Stimulated activated CD4-positive, alpha-beta T cell treated with anti-CD3 and anti-CD28 coated beads, Interleukin-12 subunit alpha, Interleukin-12 subunit beta, amount 100 ng/mL, for 48 hours (primary cell): ENCODE data around the gene TSTD1.
"Not testable (repeated sequence)": the region's sequence is repeated elsewhere in the genome, so short reads cannot be mapped to it uniquely, and the experiment has no call there.

Experiments
- DNase-seq, 3 donors: peaks; one replicate each; pipeline ENCODE4 v3.0.0-alpha.2; 2020; ENCODE audit warnings: low read depth in 2 of 3, low spot score in 1 of 3

TSTD1 gene

DNA sequence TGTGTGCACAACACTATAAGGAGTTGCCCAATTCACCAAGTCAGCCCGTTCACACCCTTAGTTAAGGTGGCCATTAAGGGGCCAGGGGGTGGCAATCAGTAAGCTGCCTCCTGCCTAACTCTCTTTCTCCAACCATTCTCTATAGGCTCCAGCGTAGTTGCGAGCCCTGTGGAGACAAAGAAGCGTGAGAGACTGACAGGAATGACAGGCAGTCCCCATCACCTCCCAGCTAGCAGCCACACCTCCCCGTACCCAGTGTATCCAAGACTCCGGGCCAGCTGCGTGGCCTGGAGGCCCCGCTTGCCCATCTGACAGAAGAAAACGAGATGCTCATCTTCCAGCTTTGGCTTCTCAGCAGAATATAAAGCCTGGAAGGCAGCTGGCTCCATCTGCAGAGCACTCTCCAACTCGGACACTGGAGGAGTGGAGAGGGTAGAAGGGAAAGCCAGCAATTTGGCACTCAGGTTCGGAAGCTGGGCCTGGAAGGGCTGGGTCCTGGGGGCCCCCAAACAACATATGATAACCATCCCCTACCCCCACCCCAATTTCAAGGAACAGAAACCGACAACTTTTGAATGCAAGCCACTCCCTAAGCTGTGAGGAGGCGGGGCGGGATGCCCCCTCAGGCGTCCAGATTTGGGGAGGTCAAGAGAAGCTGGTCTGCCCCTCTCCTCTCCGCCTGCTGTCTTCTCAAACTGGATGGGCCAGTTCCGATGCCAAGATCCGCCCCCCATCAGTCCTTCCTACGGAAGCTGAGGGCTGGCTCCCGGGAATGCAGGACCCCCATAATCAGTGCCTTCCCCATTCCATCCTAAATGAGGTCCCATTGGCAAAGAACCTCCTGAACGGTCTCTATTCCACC, 872 bp downstream of the TSTD1 start:
- no peak for DNase-seq

DNA sequence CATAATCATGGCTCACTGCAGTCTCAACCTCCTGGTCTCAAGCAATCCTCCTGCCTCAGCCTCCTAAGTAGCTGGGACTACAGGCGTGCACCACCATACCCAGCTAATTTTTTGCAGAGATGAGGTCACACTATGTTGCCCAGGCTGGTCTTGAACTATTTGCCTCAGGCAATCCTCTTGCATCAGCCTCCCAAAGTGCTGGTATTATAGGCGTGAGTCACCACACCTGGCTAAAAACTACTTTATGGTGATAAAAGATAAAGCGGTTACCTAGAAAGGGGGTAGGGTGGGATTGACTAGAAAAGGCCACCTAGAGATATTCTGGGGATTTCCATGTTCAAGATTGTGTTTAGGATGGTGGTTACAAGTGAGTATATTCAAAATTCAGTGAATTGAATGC, 5.0 kb downstream of the TSTD1 start:
- no peak for DNase-seq

DNA sequence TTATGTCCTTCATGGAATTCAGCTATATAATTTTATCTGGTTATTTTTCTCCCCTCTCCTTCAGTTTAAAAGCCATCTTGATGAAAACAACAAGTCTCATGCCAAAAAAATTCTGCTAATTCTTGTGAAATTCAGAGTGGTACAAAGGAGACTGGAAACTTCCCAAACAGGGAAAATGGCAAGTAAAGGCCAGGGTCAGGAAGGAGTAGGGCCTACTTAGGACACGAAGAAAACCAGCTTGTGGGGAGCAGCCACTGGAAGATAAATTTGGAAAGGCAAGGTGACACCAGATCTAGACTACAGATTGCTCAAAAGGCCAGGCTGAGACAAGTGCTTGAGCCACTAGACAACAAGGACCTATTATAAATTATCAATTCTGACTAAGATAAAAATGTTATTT, 6.4 kb downstream of the TSTD1 start:
- DNase-seq: no peak

DNA sequence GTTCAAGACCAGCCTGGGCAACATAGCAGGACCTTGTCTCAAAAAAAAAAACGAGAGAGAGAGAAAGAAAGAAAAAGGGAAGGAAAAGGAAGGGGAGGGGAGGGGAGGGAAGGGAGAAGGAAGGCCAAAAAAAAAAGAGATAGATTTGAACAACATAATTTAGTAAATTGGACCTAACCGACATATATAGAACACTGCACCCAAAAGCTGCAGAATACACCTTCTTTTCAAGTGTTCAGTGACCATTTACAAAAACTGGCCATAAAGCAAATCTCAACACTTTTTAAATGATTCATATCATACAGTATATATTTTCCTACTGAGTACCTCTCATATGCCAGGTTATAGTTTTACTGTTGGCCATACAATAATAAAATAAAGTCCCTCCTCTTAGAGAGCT, 6.9 kb downstream of the TSTD1 start:
- DNase-seq: no peak

DNA sequence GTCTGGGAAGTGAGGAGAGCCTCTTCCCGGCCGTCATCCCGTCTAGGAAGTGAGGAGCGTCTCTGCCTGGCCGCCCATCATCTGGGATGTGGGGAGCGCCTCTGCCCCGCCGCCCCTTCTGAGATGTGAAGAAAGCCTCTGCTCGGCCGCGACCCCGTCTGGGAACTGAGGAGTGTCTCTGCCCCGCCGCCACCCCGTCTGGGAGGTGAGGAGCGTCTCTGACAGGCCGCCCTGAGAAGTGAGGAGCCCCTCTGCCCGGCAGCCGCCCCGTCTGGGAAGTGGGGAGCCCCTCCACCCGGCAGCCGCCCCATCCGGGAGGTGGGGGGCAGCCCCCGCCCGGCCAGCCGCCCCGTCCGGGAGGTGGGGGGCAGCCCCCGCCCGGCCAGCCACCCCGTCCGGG, 9.3 kb downstream of the TSTD1 start:
- DNase-seq: not testable (repeated sequence)

DNA sequence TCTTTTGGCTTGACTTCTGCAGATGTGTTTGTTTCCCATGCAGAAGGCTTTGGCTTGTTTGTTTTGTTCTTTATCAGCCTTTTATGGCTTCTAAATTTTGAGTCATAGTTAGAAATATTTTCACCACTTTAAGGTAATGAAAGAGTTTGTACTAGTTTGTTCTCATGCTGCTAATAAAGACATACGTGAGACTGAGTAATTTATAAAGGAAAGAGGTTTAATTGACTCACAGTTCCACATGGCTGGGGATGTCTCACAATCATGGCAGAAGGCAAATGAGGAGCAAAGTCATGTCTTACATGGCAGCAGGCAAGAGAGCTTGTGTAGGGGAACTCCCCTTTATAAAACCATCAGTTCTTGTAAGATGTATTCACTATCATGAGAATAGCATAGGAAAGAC, 11.8 kb downstream of the TSTD1 start:
- not testable (repeated sequence) for DNase-seq

DNA sequence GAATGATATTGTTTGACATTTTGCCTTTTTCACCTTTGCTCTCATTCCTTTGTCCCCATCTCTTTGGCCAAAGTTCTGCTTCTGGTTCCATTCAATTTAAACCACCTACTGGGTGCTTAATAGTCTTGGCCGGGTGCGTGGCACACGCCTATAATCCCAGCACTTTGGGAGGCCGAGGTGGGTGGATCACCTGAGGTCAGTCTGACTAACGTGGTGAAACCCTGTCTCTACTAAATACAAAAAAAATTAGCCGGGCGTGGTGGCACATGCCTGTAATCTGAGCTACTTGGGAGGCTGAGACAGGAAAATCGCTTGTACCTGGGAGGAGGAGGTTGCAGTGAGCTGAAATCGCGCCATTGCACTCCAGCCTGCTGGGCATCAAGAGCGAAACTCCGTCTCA, 16.3 kb downstream of the TSTD1 start:
- DNase-seq: not testable (repeated sequence)

DNA sequence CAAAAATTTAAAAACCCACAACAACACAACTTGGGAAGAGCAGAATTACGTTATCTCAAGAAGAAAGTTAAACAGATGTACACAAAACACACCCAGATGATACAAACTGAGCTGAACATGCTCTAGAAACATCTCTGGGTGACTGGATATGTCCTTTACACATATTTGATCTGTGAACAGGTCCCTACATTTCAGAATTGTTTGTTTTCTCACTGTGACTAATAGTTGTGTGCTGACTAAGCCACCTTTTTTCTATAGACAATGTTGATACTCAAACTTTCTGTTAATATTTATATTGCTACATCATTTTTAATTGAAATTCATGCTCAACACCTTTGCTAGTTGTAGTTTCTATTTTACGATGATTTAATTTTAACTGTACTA, 16.8 kb downstream of the TSTD1 start:
- DNase-seq: no peak

DNA sequence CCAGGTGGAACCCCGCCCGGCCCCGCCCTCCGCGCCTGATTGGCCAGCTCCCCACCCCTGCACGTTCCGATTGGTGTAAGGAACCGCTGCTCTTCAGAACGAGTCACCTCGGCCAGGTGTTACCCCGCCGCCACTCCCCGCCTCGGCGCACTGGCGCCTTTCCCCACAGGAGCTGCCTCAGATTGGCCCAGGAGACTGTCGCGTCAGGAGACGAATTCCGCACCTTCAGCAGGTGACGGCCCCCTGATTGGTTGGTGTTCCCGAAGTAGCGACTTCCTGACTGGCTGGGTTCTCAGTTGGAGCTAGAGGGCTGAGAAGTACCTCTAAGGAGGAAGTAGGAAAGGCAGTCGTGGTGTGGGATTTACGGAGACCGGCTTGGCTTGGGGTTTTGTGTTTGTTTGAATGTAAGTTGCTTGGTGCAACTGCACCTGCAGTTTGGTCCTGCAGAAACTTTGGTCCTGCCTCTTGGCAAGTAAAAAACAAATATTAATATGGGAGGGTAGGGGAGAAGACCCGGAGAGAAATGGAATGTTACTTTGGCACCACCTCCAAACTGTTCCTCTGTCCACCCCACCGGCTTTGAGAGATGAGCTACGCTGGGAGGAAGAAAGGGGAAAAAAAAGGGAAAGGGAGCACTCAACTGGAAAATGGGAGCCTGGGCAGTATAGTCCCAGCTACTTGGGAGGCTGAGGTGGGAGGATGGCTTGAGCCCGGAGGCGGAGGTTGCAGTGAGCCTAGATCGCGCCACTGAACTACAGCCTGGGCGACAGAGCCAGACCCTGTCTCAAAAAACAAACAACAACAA, 17.4 kb downstream of the TSTD1 start:
- DNase-seq: peak; percentile 71 to 75 (median 71)

DNA sequence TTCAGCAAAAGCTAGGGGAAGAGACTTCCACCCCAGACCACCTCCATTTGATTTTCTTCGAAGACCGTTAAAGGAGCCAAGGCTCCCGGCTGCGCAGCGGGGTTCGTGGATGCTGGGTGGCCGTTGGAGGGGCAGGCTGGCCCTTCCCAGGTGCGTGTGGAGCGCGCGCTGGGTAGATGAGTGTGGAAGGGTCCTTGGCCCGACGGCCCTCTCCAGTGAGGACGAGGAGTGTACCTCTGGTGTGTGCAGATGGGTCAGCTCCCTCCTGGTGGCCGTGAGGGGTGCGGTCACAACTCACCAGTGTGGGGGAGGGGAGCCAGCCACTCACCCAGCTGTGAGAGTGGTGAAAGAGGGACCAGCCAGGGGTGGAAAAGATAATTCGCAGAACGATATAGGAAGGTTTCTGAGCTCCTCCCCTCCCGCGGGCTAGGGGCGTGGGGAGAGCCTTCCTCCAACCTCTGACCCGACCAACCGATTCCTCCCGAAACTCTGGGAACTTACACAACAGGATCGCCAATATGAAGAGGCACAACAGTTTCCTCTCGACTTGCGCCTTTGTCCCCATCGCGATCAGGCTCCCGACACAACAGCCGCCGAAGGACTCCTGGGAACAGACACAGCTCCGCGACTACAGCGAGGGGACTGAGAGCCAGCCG, 18.1 kb downstream of the TSTD1 start, which contains the start of gene F11R:
F11R (minus strand) TSS at position 644 of the 656 bp plus-strand sequence; CDS start at position 565, 79 bp downstream.
- no peak for DNase-seq

DNA sequence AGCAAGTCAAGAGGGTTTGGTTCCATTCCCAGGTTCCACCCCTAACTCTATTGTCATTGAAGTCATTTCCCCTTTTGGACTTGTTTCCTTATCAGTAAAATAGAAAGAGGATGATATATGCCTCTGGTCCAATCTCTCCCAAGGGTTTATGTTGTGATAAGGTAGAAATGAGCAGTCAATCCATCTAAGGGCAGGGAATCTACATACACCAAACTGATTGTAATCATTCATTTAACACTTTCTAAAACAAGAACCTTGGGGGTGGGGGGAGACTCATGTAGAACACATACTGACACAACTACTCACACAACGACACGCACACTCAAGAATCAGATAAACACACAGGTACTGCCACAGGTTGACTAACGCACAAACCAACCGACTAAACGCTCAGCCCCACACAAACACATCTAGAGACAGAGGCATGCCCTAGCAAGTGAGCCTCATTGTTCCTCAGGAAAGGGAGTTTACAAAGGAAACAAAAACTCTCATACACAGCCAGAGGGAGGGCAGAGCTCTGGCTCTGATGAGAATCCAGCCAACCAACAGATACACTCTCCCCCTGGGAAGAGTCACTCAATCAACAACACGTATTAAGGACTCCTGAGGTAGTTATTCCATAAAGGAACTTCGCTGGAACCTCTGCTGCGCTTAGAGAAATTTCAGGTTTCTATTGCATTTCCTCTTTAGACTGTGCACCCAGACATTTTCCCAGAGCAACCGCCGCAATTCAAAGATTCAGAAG, 18.8 kb downstream of the TSTD1 start:
- DNase-seq: no peak

DNA sequence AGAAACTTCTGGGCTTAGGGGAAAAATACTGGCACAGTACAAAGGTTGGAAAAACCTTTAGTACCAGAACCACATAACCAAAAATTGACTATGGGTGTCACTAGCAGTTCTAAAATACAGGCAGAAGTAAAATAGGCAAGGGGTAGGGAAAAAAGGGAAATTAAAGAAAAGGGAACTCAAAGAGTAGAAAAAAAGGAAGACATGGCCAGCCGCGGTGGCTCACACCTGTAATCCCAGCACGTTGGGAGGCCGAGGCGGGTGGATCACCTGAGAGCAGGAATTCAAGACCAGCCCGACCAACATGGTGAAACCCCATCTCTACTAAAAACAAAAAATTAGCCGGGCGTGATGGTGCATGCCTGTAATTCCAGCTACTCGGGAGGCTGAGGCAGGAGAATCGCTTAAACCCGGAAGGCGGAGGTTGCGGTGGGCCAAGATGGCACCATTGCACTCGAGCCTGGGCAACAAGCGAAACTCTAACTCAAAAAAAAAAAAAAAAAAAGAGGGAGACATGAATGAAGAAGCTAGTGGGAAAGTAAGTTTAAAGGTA, 19.6 kb downstream of the TSTD1 start:
- DNase-seq: not testable (repeated sequence)

DNA sequence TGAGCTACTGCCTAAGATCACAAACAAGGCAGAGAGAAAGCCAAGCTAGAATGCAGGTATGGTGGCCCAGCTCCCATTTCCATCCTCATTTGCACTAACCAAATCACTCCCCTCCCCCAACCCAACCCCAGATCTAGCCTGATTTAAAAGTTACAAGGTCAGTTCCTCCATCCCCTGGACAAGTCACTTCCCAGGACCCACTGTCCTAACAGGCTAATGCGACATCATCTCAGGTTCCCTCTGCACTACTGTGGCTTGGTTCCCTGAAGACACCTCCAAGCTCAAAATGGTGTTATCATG, 20.2 kb downstream of the TSTD1 start:
- DNase-seq: no peak

DNA sequence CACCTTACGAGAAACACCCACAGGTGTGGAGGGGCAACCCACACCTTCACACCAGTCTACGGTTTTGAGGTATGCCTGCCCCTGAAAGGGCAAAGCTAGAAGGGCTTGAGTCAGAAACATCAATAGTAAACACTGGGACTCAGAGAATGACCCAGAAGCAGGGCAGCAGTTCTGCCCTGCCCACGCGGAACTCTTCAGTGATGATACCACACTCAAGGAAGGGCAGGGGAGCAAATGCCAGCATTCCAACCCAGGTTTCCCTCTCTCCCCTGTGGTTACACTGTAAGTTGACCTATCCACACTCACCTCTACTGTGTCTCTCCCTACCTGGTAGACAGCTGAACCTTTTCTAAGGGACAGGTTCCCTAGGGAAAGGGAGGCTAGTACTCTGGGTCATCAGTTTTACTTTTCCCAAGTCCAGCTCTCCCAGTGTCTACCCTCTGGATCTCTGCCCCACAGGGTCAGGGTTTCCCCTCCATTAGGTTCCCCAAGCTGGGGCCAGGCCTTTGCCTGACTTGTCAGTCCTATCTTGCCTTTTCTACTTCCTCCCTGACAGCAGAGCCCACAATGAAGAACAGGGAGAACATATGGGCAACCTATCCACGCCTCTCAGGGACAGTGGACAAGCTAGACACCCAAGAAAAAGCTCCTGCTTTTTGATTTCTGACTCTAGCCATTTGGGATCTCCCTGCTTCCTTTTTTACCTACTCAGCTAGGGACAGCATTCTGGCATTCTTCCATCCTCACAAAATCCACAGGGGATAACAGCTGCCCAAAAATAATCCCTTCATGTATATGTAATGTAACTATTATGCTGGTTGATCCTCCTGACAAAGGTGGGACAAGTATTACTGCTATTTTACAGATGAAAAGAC, 20.8 kb downstream of the TSTD1 start:
- no peak for DNase-seq

DNA sequence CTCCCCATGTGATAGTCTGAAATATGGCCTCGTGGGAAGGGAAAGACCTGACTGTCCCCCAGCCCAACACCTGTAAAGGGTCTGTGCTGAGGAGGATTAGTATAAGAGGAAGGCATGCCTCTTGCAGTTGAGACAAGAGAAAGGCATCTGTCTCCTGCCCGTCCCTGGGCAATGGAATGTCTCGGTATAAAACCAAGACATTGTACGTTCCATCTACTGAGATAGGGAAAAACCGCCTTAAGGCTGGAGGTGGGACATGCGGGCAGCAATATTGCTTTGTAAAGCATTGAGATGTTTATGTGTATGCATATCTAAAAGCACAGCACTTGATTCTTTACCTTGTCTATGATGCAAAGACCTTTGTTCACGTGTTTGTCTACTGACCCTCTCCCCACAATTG, 21.6 kb downstream of the TSTD1 start:
- not testable (repeated sequence) for DNase-seq

DNA sequence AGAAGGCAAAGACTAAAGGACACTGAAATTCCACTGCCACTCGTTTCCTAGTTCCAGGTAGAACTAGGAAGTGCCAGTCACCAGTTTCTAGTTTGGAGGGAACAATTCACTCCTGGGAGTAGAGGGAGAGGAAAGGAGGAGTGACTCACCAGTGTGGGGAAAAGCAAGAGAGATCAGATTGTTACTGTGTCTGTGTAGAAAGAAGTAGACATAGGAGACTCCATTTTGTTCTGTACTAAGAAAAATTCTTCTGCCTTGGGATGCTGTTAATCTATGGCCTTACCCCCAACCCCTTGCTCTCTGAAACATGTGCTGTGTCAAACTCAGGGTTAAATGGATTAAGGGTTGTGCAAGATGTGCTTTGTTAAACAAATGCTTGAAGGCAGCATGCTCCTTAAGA, 22.1 kb downstream of the TSTD1 start:
- DNase-seq: not testable (repeated sequence)

DNA sequence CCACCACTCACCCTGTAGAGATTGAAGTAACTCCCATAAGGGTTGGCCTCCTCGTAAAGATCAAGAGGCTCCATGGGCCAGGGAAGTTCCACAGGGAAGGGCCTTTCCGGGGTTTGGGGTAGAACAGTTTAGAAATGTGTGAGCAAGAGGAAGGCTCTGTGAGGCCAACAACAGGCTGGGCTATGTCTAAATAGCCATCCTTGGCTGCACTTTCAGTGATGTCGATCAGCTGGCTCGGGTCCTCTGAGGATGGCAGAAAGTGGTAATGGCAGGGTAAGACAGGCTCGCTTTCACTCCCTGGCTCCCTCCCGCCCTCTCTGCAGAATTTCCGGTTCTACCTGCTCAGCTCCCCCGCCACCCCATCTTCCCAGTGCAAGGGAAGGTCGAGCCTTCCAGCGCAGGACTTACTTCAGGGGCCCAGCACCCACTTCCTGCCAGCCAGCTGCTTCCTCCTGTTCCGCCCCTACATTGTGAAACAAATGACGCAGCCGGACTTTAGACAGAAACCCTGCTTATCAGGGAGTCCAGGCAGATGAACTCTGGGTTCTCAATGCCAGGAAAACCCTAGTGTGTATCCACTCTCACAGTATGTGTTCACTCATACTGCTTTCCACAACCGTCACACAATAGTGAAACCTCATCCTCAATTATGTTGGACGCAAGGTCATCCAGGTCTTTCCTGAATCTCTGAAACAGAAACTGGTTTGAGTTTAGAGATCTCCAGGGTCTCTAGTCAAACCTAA, 25.1 kb downstream of the TSTD1 start:
- DNase-seq: peak; percentile 53 to 61 (median 60)

DNA sequence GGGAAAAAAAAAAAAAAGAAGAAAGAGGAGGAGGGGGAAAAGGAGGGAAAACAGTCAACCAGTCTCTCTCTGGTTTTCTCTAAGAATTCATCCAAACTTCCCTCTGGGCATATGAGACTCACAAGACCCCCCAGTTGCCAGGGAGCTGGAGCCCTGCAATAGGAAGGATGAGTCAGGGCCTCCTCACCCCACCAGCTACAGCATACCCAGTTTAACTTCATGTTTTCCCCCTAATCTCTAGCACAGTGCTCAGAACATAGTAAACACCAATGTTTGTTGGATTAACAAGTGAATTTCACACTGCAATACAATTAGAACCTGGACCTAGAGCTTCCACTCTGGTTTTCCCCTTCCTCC, 25.7 kb downstream of the TSTD1 start:
- no peak for DNase-seq

DNA sequence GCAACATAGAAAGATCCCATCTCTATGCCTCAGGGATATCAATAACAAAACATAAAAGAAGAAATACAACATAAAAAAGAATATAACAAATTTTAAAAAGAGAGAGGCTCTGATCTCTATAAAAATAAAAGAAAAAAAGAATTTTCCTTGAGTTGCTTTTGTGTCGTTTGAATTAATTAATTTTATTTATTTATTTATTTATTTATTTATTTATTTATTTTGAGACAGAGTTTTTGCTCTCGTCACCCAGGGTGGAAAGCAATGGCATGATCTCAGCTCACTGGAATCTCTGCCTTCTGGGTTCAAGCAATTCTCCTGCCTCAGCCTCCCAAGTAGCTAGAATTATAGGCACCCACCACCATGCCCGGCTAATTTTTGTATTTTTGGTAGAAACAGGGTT, 26.3 kb downstream of the TSTD1 start:
- no peak for DNase-seq
